CD4-positive, alpha-beta T cell (primary cell): ENCODE measurements around the gene DNER. TPM values are rescaled to one million over a fixed set of nuclear protein-coding genes. Genes with fewer than 3 reads are reported as not detected.

Experiments used
- ATAC-seq: fragments of 200-7000 bp; cut with Tn5 transposase; one replicate; pipeline ENCODE4 v1.10.0; 2022; ENCODE audit warnings: mild to moderate bottlenecking; ENCODE audit not compliant: poor library complexity
- CTCF ChIA-PET: fragments of 350-600 bp; sonication (Branson Sonifier 250); formaldehyde crosslinking; loops from one replicate; lab custom pipeline; 2021; ENCODE audit warnings: antibody characterized with exemption, inconsistent platforms; lab: Charles Lee
- POLR2A ChIA-PET: fragments of 350-600 bp; sonication (Branson Sonifier 250); formaldehyde crosslinking; loops from one replicate; lab custom pipeline; 2021; ENCODE audit warnings: antibody characterized with exemption, inconsistent platforms; lab: Charles Lee
- DNase-seq, 14 experiments: peaks; one replicate each; pipeline ENCODE4 v3.0.0-alpha.2; 2013 to 2020; ENCODE audit warnings: mixed read lengths in 2 of 14
- H3K27ac ChIP-seq, 2 donors: one replicate each; pipeline versions ENCODE4 v1.5.1 to v1.7.0; 2013; ENCODE audit warnings: low read length in 2 of 2, low read depth in 1 of 2, mild to moderate bottlenecking in 1 of 2
- H3K27me3 ChIP-seq, 2 experiments: 1 replicate in 1 of 2; 2 replicates in 1 of 2; pipeline versions ENCODE4 v1.6.1 to v1.7.0; 2013; ENCODE audit warnings: low read length in 2 of 2, control low read depth in 1 of 2, mild to moderate bottlenecking in 1 of 2, moderate library complexity in 1 of 2; ENCODE audit not compliant: insufficient read depth in 2 of 2, control insufficient read depth in 1 of 2
- H3K36me3 ChIP-seq: one replicate; pipeline ENCODE4 v1.6.1; 2013; ENCODE audit warnings: low read length, control low read depth; ENCODE audit not compliant: insufficient read depth
- H3K4me1 ChIP-seq: one replicate; pipeline ENCODE4 v1.6.1; 2013; ENCODE audit warnings: low read length, control low read depth; ENCODE audit not compliant: insufficient read depth
- H3K4me3 ChIP-seq: one replicate; pipeline ENCODE4 v1.5.1; 2013; ENCODE audit warnings: mild to moderate bottlenecking, low read length, moderate library complexity
- H3K9me3 ChIP-seq, 2 experiments: 1 replicate in 1 of 2; 2 replicates in 1 of 2; pipeline versions ENCODE4 v1.6.1 to v1.7.0; 2013; ENCODE audit warnings: low read length in 2 of 2, mild to moderate bottlenecking in 2 of 2, control low read depth in 1 of 2, moderate library complexity in 1 of 2; ENCODE audit not compliant: control insufficient read depth in 1 of 2, insufficient read depth in 1 of 2
- H3K27ac Mint-ChIP-seq: one replicate; pipeline ENCODE4 v1.8.0; 2020; ENCODE audit warnings: mixed read lengths
- H3K27me3 Mint-ChIP-seq: one replicate; pipeline ENCODE4 v1.8.0; 2021; ENCODE audit warnings: mixed read lengths
- H3K36me3 Mint-ChIP-seq: one replicate; pipeline ENCODE4 v1.8.0; 2021; ENCODE audit warnings: low read depth, mixed read lengths
- H3K4me1 Mint-ChIP-seq: one replicate; pipeline ENCODE4 v1.8.0; 2021; ENCODE audit warnings: low read depth, mixed read lengths
- H3K4me3 Mint-ChIP-seq: one replicate; pipeline ENCODE4 v1.8.0; 2020; ENCODE audit warnings: mild to moderate bottlenecking, mixed read lengths
- H3K9me3 Mint-ChIP-seq: one replicate; pipeline ENCODE4 v1.8.0; 2020; ENCODE audit warnings: mixed read lengths
- CTCF ChIP-seq: fragments of 200-600 bp; IDR thresholded peaks from one replicate; pipeline ENCODE4 v1.8.0; 2022; ENCODE audit warnings: antibody characterized with exemption, mild to moderate bottlenecking
- intact Hi-C, 2 experiments: fragments of 100-400 bp; cut with DNase I in 1 of 2; cut with micrococcal nuclease in 1 of 2; formaldehyde crosslinking; loops; one replicate each; pipeline versions ENCODE4 v1.15.1 to v1.9.0; 2023 to 2025; cut with DNase I, micrococcal nuclease
- total RNA-seq, 174 experiments: library from RNA in 2 of 174; stranded (reverse) in 2 of 174; gene quantifications; one replicate each; pipeline ENCODE4 v1.2.3 and lab custom pipeline; 2021 to 2026

The DNER gene
- total RNA-seq, 2 experiments from 2014 or later = not detected

- Mint-ChIP-seq H3K27ac (no peak overlapping the region), H3K27me3 (no peaks in the 10 kb centered on the region), H3K4me1 (no peaks in the 10 kb centered on the region), H3K9me3 (peaks cover 7% of the 10 kb centered on the region), H3K36me3 (peaks cover 5% of the 10 kb centered on the region), H3K4me3 (no peak overlapping the region)
- Histone ChIP-seq H3K36me3 (no peaks in the 10 kb centered on the region), H3K27me3 (no peaks in the 10 kb centered on the region), H3K27ac (no peak overlapping the region), H3K4me1 (no peaks in the 10 kb centered on the region), H3K4me3 (no peak overlapping the region), H3K9me3 (peaks cover 16 to 18% of the 10 kb centered on the region in 2 experiments)
- TF ChIP-seq CTCF = no peak
- no peak for DNase-seq
- no peak for ATAC-seq
- POLR2A ChIA-PET = no interaction called here
- intact Hi-C loops = no loop called here
- CTCF ChIA-PET = no interaction called here
Measured at GRCh38 chr2:229740279-229740678, 25.9 kb upstream of the DNER start.

- ATAC-seq (no peak), DNase-seq (no peak)
- Histone ChIP-seq H3K4me3 (no peak overlapping the region), H3K9me3 (peaks cover 16 to 18% of the 10 kb centered on the region in 2 experiments), H3K4me1 (no peaks in the 10 kb centered on the region), H3K27ac (no peak overlapping the region), H3K36me3 (no peaks in the 10 kb centered on the region), H3K27me3 (no peaks in the 10 kb centered on the region)
- H3K4me3 Mint-ChIP-seq = no peak overlapping the region
- TF ChIP-seq CTCF = no peak
- peaks cover 5% of the 10 kb centered on the region for H3K36me3 Mint-ChIP-seq
- ChIA-PET CTCF (no interaction called here), POLR2A (no interaction called here)
- H3K9me3 Mint-ChIP-seq = peaks cover 7% of the 10 kb centered on the region
- intact Hi-C loops = no loop called here
- no peak overlapping the region for H3K27ac Mint-ChIP-seq
- H3K27me3 Mint-ChIP-seq = peaks cover 5% of the 10 kb centered on the region
- no peaks in the 10 kb centered on the region for H3K4me1 Mint-ChIP-seq
Measured at GRCh38 chr2:229738024-229738625, 23.8 kb upstream of the DNER start.

GRCh38 chr2:229734410-229734809 is 20.1 kb upstream of the DNER start:
- no peak for TF ChIP-seq CTCF
- Mint-ChIP-seq H3K4me1 (no peaks in the 10 kb centered on the region), H3K4me3 (no peak overlapping the region), H3K9me3 (peaks cover 7% of the 10 kb centered on the region), H3K27ac (no peak overlapping the region), H3K36me3 (peaks cover 5% of the 10 kb centered on the region), H3K27me3 (peaks cover 10% of the 10 kb centered on the region)
- peaks cover 13 to 18% of the 10 kb centered on the region in 2 experiments for H3K9me3 ChIP-seq
- H3K4me1 ChIP-seq = no peaks in the 10 kb centered on the region
- no peak overlapping the region for H3K4me3 ChIP-seq
- no peaks in the 10 kb centered on the region for H3K27me3 ChIP-seq
- DNase-seq (no peak), ATAC-seq (no peak)
- no peak overlapping the region for H3K27ac ChIP-seq
- ChIA-PET POLR2A (no interaction called here), CTCF (no interaction called here)
- intact Hi-C loops = no loop called here
- H3K36me3 ChIP-seq = no peaks in the 10 kb centered on the region
